HepG2 (cell line): ENCODE measurements around the gene AGTRAP. TPM values are rescaled to one million over a fixed set of nuclear protein-coding genes. Genes with fewer than 3 reads are reported as not detected.

Source experiments
- ATAC-seq: fragments of 200-7000 bp; cut with Tn5 transposase; 3 replicates; pipeline ENCODE4 v1.9.1; 2020; ENCODE audit warnings: mild to moderate bottlenecking, moderate library complexity
- BruUV-seq: library from RNA; stranded (reverse); fragments of 400-500 nt; replicated peaks from 2 replicates; lab custom pipeline; 2021; lab: Mats Ljungman, UMichigan
- CTCF ChIA-PET: fragments of 300-600 bp; formaldehyde crosslinking; extraction: SDS; loops from one replicate; lab custom pipeline; 2021; ENCODE audit warnings: low total read pairs, inconsistent platforms, low intra/inter-chr PET ratio; lab: Yijun Ruan, JAX
- POLR2A ChIA-PET: fragments of 350-600 bp; sonication (Branson Sonifier 250); formaldehyde crosslinking; loops from one replicate; lab custom pipeline; 2020; ENCODE audit warnings: antibody characterized with exemption, inconsistent platforms; lab: Yijun Ruan, JAX
- DNase-seq: peaks from one replicate; pipeline ENCODE4 v3.0.0-alpha.2; 2015; ENCODE audit warnings: low spot score
- FAIRE-seq: peaks from 3 replicates; lab custom pipeline; 2011; peaks lifted over from hg19 to GRCh38; lab: Jason Lieb, UNC
- H2AFZ ChIP-seq: one replicate; pipeline ENCODE4 v1.6.1; 2011; ENCODE audit warnings: low read length, inconsistent platforms
- H3K27ac ChIP-seq: fragments of 300-600 bp; 3 replicates; pipeline ENCODE4 v1.8.0; 2011; ENCODE audit warnings: mixed run types, mild to moderate bottlenecking, mixed read lengths, low read length, inconsistent platforms; ENCODE audit not compliant: insufficient read depth; ENCODE audit errors: extremely low read length
- H3K27me3 ChIP-seq, 2 experiments: fragments of 200-600 bp in 1 of 2; 2 replicates in 1 of 2; 3 replicates in 1 of 2; pipeline versions ENCODE4 v1.6.0 to v1.8.0; 2011; ENCODE audit warnings: low read length in 2 of 2, mild to moderate bottlenecking in 2 of 2, moderate library complexity in 2 of 2, inconsistent platforms in 1 of 2; ENCODE audit not compliant: insufficient read depth in 2 of 2, control insufficient read depth in 1 of 2
- H3K36me3 ChIP-seq, 2 experiments: fragments of 200-600 bp in 1 of 2; replicated peaks in 1 of 2; 2 replicates in 1 of 2; 3 replicates in 1 of 2; pipeline versions ENCODE4 v1.5.1 to v1.8.0; 2011; ENCODE audit warnings: low read length in 2 of 2, inconsistent platforms in 1 of 2; ENCODE audit not compliant: insufficient read depth in 2 of 2, control insufficient read depth in 1 of 2
- H3K4me1 ChIP-seq: 2 replicates; pipeline ENCODE4 v1.5.1; 2012; ENCODE audit warnings: low read length, inconsistent platforms; ENCODE audit not compliant: insufficient read depth
- H3K4me2 ChIP-seq: 2 replicates; pipeline ENCODE4 v1.6.0; 2011; ENCODE audit warnings: low read depth, low read length, inconsistent platforms
- H3K4me3 ChIP-seq, 3 experiments: fragments of 200-600 bp in 1 of 3; sonication (generic), shearing (Covaris generic) in 1 of 3; replicated peaks in 1 of 3; 2 replicates each; pipeline ENCODE4 v1.5.1; 2011 to 2016; ENCODE audit warnings: low read length in 3 of 3, inconsistent platforms in 2 of 3, low read depth in 2 of 3, mild to moderate bottlenecking in 2 of 3, control low read depth in 1 of 3, mixed read lengths in 1 of 3; ENCODE audit not compliant: insufficient read depth in 1 of 3
- H3K79me2 ChIP-seq: one replicate; pipeline ENCODE4 v1.6.1; 2011; ENCODE audit warnings: low read length, inconsistent platforms; ENCODE audit not compliant: insufficient read depth
- H3K9ac ChIP-seq: 2 replicates; pipeline ENCODE4 v1.6.0; 2011; ENCODE audit warnings: mild to moderate bottlenecking, low read depth, low read length, inconsistent platforms; ENCODE audit not compliant: insufficient read depth
- H3K9me3 ChIP-seq: 2 replicates; pipeline ENCODE4 v1.5.1; 2012; ENCODE audit warnings: mild to moderate bottlenecking, low read length
- H4K20me1 ChIP-seq: 2 replicates; pipeline ENCODE4 v1.6.0; 2011; ENCODE audit warnings: inconsistent platforms, mild to moderate bottlenecking, low read length, moderate library complexity; ENCODE audit not compliant: insufficient read depth
- CREB3 ChIP-seq: sonication (generic); formaldehyde crosslinking; IDR thresholded peaks from 2 replicates; pipeline ENCODE4 v1.5.0; 2020; ENCODE audit warnings: missing genetic modification reagents
- IRF2 ChIP-seq: IDR thresholded peaks from 2 replicates; pipeline ENCODE4 v1.6.1; 2018; ENCODE audit warnings: missing genetic modification reagents, missing compliant biosample characterization
- RFX1 ChIP-seq: fragments of 450-650 bp; IDR thresholded peaks from 2 replicates; pipeline ENCODE4 v1.6.1; 2017
- SAFB2 ChIP-seq: sonication (generic); formaldehyde crosslinking; IDR thresholded peaks from 2 replicates; pipeline ENCODE4 v1.5.1; 2020; ENCODE audit warnings: missing genetic modification reagents, low read depth, mild to moderate bottlenecking, borderline replicate concordance
- TARDBP ChIP-seq: sonication (generic); formaldehyde crosslinking; IDR thresholded peaks from 2 replicates; pipeline ENCODE4 v1.8.0; 2022; ENCODE audit warnings: mild to moderate bottlenecking, missing genetic modification reagents
- TEAD3 ChIP-seq: optimal IDR thresholded peaks from 2 replicates; pipeline ENCODE3; 2016; ENCODE audit warnings: borderline replicate concordance
- TFDP1 ChIP-seq: IDR thresholded peaks from 2 replicates; pipeline ENCODE4 v1.6.1; 2016; ENCODE audit warnings: missing compliant biosample characterization, missing genetic modification reagents, borderline replicate concordance
- ZBTB14 ChIP-seq: sonication (generic); formaldehyde crosslinking; IDR thresholded peaks from 2 replicates; pipeline ENCODE4 v1.4.0; 2020; ENCODE audit warnings: missing genetic modification reagents
- ZNF124 ChIP-seq: sonication (generic); formaldehyde crosslinking; IDR thresholded peaks from 2 replicates; pipeline ENCODE4 v1.4.0; 2020; ENCODE audit warnings: missing genetic modification reagents
- ZNF136 ChIP-seq: sonication (generic); formaldehyde crosslinking; IDR thresholded peaks from 2 replicates; pipeline ENCODE4 v1.8.1; 2022; ENCODE audit warnings: low read depth, mild to moderate bottlenecking, moderate library complexity, missing genetic modification reagents
- ZNF407 ChIP-seq: sonication (generic); formaldehyde crosslinking; IDR thresholded peaks from one replicate; pipeline ENCODE4 v1.5.1; 2020; ENCODE audit warnings: mild to moderate bottlenecking, missing genetic modification reagents; ENCODE audit errors: not compliant biosample characterization
- ZNF589 ChIP-seq: sonication (generic); formaldehyde crosslinking; conservative IDR thresholded peaks from 2 replicates; pipeline ENCODE4 v1.8.0; 2022; ENCODE audit warnings: mild to moderate bottlenecking, moderate library complexity, missing genetic modification reagents
- ZNF616 ChIP-seq: sonication (generic); formaldehyde crosslinking; IDR thresholded peaks from 2 replicates; pipeline ENCODE4 v1.5.0; 2020; ENCODE audit warnings: low read depth, mild to moderate bottlenecking, missing genetic modification reagents
- ZNF878 ChIP-seq: sonication (generic); formaldehyde crosslinking; IDR thresholded peaks from 2 replicates; pipeline ENCODE4 v1.8.1; 2023; ENCODE audit warnings: mild to moderate bottlenecking, missing genetic modification reagents, moderate library complexity
- WGBS: methylation state at CpG from one replicate; pipeline ENCODE4 v1.1.6; 2017; ENCODE audit warnings: low lambda C conversion rate; 5-methylcytosine and 5-hydroxymethylcytosine counted together
- in situ Hi-C: cut with HindIII; loops from 2 replicates; pipeline ENCODE4 v1.10.0; 2017; ENCODE audit warnings: low pct_unique_long_range_greater_than_20kb; ENCODE audit not compliant: extremely low pct_ligation_motif_present
- intact Hi-C: fragments of 100-400 bp; cut with micrococcal nuclease; formaldehyde crosslinking; loops from one replicate; pipeline ENCODE4 v1.10.0; 2022; ENCODE audit not compliant: unreplicated experiment
- polyA plus RNA-seq, 8 experiments: library from polyadenylated mRNA; depleted of rRNA in 3 of 8; stranded (reverse) in 7 of 8; unstranded in 1 of 8; fragments of >200 nt; fragmentation: Illumina TruSeq in 4 of 8; extraction: Trizol in 4 of 8; gene quantifications; 2 replicates each; pipeline versions ENCODE4 v1.2.1 to v1.2.3, GENCODE V29; 2011 to 2016; ENCODE audit warnings: low read depth in 4 of 8, missing spikeins in 1 of 8, mixed read lengths in 1 of 8; ENCODE audit not compliant: insufficient read depth in 1 of 8
- total RNA-seq, 5 experiments: library from RNA; depleted of rRNA; stranded (reverse); fragments of >200 nt; fragmentation: Illumina TruSeq; extraction: Trizol; gene quantifications; 2 replicates each; pipeline ENCODE4 v1.2.3, GENCODE V29; 2016; ENCODE audit warnings: low read depth in 1 of 5

The AGTRAP gene
- total and polyA plus RNA-seq, 2 of the 13 experiments (the other 11 are each of a cell fraction or from before 2014, with no cell fraction given), result 28.3 to 32.0 TPM

GRCh38 chr1:11761285-11761684 lies 25.3 kb downstream of the AGTRAP start:
- in situ Hi-C loops, result no loop called here
- POLR2A ChIA-PET, result no interaction called here
- no peak for DNase-seq
- no peak for TF ChIP-seq ZNF589
- TF ChIP-seq TARDBP (CRISPR knock-in tag), result no peak
- TF ChIP-seq ZNF136 (CRISPR knock-in tag), result no peak
- TF ChIP-seq TEAD3 (CRISPR knock-in tag), result no peak
- TF ChIP-seq IRF2 (CRISPR knock-in tag), result no peak
- no peak for TF ChIP-seq RFX1
- TF ChIP-seq ZNF878 (CRISPR knock-in tag), result no peak
- TF ChIP-seq ZBTB14 (CRISPR knock-in tag), result no peak
- no peak for TF ChIP-seq ZNF124 (CRISPR knock-in tag)
- no peak for TF ChIP-seq SAFB2 (CRISPR knock-in tag)
- no peak for TF ChIP-seq ZNF616 (CRISPR knock-in tag)
- TF ChIP-seq TFDP1 (CRISPR knock-in tag), result no peak
- no peak for TF ChIP-seq ZNF407
- TF ChIP-seq CREB3 (CRISPR knock-in tag), result no peak

More at GRCh38 chr1:11761285-11761684, 25.3 kb downstream of the AGTRAP start:
- Histone ChIP-seq H3K4me3 (no peak overlapping the region), H4K20me1 (no peaks in the 10 kb centered on the region), H2AFZ (no peak overlapping the region), H3K4me2 (no peak overlapping the region), H3K36me3 (no peaks in the 10 kb centered on the region), H3K9ac (no peak overlapping the region), H3K79me2 (no peaks in the 10 kb centered on the region), H3K9me3 (no peaks in the 10 kb centered on the region), H3K4me1 (0 out of 2 replicates have a peak, but pooled peaks cover 6% of the 10 kb centered on the region), H3K27me3 (peaks cover 10 to 38% of the 10 kb centered on the region in 2 experiments; a peak in 4 of 5 replicates), H3K27ac (no peak overlapping the region)
- intact Hi-C loops, result no loop called here
- ATAC-seq (no peak), FAIRE-seq (no peak)
- CTCF ChIA-PET, result no interaction called here
- WGBS, result 0% methylated on average over 2 of the region's 6 CpGs
- no TSS peak for BruUV-seq
